HG02642 (cell line): ENCODE measurements around the gene SMG7.
A peak's percentile ranks its signal among the peaks of the same experiment; 100 is the strongest.
"Not testable (repeated sequence)": the region's sequence is repeated elsewhere in the genome, so short reads cannot be mapped to it uniquely, and the experiment has no call there.

ENCODE experiments used
- ATAC-seq: cut with Tn5 transposase; IDR thresholded peaks from one replicate; pipeline ENCODE4 v1.9.1; 2021; ENCODE audit warnings: mild to moderate bottlenecking; ENCODE audit not compliant: unreplicated experiment, poor library complexity

SMG7 gene

GRCh38 chr1:183472488-183473216 lies at the start of gene SMG7:
TSS of gene SMG7 (plus strand) at chr1:183472499. CDS start at chr1:183472621, 122 bp downstream.
- ATAC-seq, result peak; percentile 23

- ATAC-seq, result no peak
Measured at GRCh38 chr1:183423541-183423940, 48.8 kb upstream of the SMG7 start.

GRCh38 chr1:183424691-183425090 lies 47.6 kb upstream of the SMG7 start:
- ATAC-seq, result no peak

GRCh38 chr1:183427591-183427990 lies 44.7 kb upstream of the SMG7 start:
- not testable (repeated sequence) for ATAC-seq

GRCh38 chr1:183431840-183432547 lies 40.3 kb upstream of the SMG7 start:
- no peak for ATAC-seq

GRCh38 chr1:183432548-183432875 lies 39.8 kb upstream of the SMG7 start:
- ATAC-seq, result no peak

GRCh38 chr1:183433703-183434102 lies 38.6 kb upstream of the SMG7 start:
- ATAC-seq, result no peak

GRCh38 chr1:183435497-183435896 lies 36.8 kb upstream of the SMG7 start:
- ATAC-seq, result no peak

- no peak for ATAC-seq
Measured at GRCh38 chr1:183438060-183438459, 34.2 kb upstream of the SMG7 start.

- ATAC-seq, result no peak
Measured at GRCh38 chr1:183443011-183443410, 29.3 kb upstream of the SMG7 start.

GRCh38 chr1:183443466-183443865 lies 28.8 kb upstream of the SMG7 start:
- no peak for ATAC-seq

GRCh38 chr1:183444243-183444642 lies 28.1 kb upstream of the SMG7 start:
- ATAC-seq, result no peak

- ATAC-seq, result no peak
Measured at GRCh38 chr1:183449223-183449770, 23.0 kb upstream of the SMG7 start.

GRCh38 chr1:183450093-183450492 lies 22.2 kb upstream of the SMG7 start:
- ATAC-seq, result no peak

GRCh38 chr1:183454377-183454776 lies 17.9 kb upstream of the SMG7 start:
- ATAC-seq, result no peak

GRCh38 chr1:183456826-183457225 lies 15.5 kb upstream of the SMG7 start:
- no peak for ATAC-seq

GRCh38 chr1:183457449-183457848 lies 14.8 kb upstream of the SMG7 start:
- no peak for ATAC-seq

GRCh38 chr1:183460596-183460995 lies 11.7 kb upstream of the SMG7 start:
- ATAC-seq, result no peak

GRCh38 chr1:183461350-183461749 lies 10.9 kb upstream of the SMG7 start:
- no peak for ATAC-seq

GRCh38 chr1:183463566-183463965 lies 8.7 kb upstream of the SMG7 start:
- ATAC-seq, result no peak

GRCh38 chr1:183466781-183467180 lies 5.5 kb upstream of the SMG7 start:
- ATAC-seq, result no peak

GRCh38 chr1:183467687-183468086 lies 4.6 kb upstream of the SMG7 start:
- ATAC-seq, result no peak
